Right atrium auricular region (tissue), 2 donors: ENCODE data around the gene EYA2. TPM values are rescaled to one million over a fixed set of nuclear protein-coding genes. Genes with fewer than 3 reads are reported as not detected.
"Not testable (repeated sequence)": the region's sequence is repeated elsewhere in the genome, so short reads cannot be mapped to it uniquely, and the experiment has no call there.

Experiments used
- DNase-seq: peaks from one replicate; pipeline ENCODE4 v3.0.0-alpha.2; 2019; ENCODE audit warnings: low spot score
- H3K27ac ChIP-seq, 2 donors: fragments of 200-600 bp; sonication (generic); 1 replicate in 1 of 2; 2 replicates in 1 of 2; pipeline ENCODE4 v1.5.1; 2016 to 2019
- H3K27me3 ChIP-seq, 2 donors: fragments of 200-600 bp; sonication (generic); one replicate each; pipeline versions ENCODE4 v1.5.1 to v1.6.0; 2017 to 2019
- H3K36me3 ChIP-seq: fragments of 200-600 bp; sonication (generic); one replicate; pipeline ENCODE4 v1.5.1; 2016
- H3K4me1 ChIP-seq, 2 donors: fragments of 200-600 bp; sonication (generic); one replicate each; pipeline versions ENCODE4 v1.5.1 to v1.6.0; 2017 to 2019
- H3K4me3 ChIP-seq, 2 donors: fragments of 200-600 bp; sonication (generic); 1 replicate in 1 of 2; 2 replicates in 1 of 2; pipeline ENCODE4 v1.5.1; 2017 to 2019; ENCODE audit warnings: mild to moderate bottlenecking in 1 of 2, moderate library complexity in 1 of 2
- H3K9me3 ChIP-seq, 2 donors: fragments of 200-600 bp; sonication (generic); one replicate each; pipeline ENCODE4 v1.5.1; 2019
- CTCF ChIP-seq, 2 donors: fragments of 200-600 bp; sonication (generic); IDR thresholded peaks; one replicate each; pipeline ENCODE4 v1.5.1; 2019; ENCODE audit warnings: antibody characterized with exemption in 2 of 2
- total RNA-seq, 2 donors: library from RNA; depleted of rRNA; stranded (reverse); fragments of >200 nt; gene quantifications; one replicate each; pipeline ENCODE4 v1.1.0, GENCODE V29; 2016

EYA2 gene
- total RNA-seq, 2 donors from 2014 or later = 0.30 to 2.6 TPM

GRCh38 chr20:46916258-46916603 is 21.6 kb downstream of the EYA2 start:
- no peak overlapping the region for H3K4me3 ChIP-seq
- H3K9me3 ChIP-seq = peaks cover 0 to 17% of the 10 kb centered on the region in 2 donors
- no peaks in the 10 kb centered on the region for H3K27me3 ChIP-seq
- no peak overlapping the region for H3K27ac ChIP-seq
- no peaks in the 10 kb centered on the region for H3K36me3 ChIP-seq
- TF ChIP-seq CTCF (IDR thresholded peaks at IDR 0.05) = no peak
- no peaks in the 10 kb centered on the region for H3K4me1 ChIP-seq
- no peak for DNase-seq

- Histone ChIP-seq H3K27ac (no peak overlapping the region), H3K36me3 (no peaks in the 10 kb centered on the region), H3K4me3 (no peak overlapping the region), H3K27me3 (no peaks in the 10 kb centered on the region), H3K9me3 (peaks cover 0 to 17% of the 10 kb centered on the region in 2 donors), H3K4me1 (no peaks in the 10 kb centered on the region)
- TF ChIP-seq CTCF (IDR thresholded peaks at IDR 0.05) = no peak
- no peak for DNase-seq
Observed at GRCh38 chr20:46917155-46917554, 22.5 kb downstream of the EYA2 start.

GRCh38 chr20:46920114-46920513 is 25.5 kb downstream of the EYA2 start:
- H3K27me3 ChIP-seq = no peaks in the 10 kb centered on the region
- peaks cover 0 to 12% of the 10 kb centered on the region in 2 donors for H3K9me3 ChIP-seq
- H3K36me3 ChIP-seq = no peaks in the 10 kb centered on the region
- H3K4me3 ChIP-seq = no peak overlapping the region
- H3K4me1 ChIP-seq = no peaks in the 10 kb centered on the region
- no peak overlapping the region for H3K27ac ChIP-seq
- no peak for TF ChIP-seq CTCF (IDR thresholded peaks at IDR 0.05)
- no peak for DNase-seq

GRCh38 chr20:46922841-46923240 is 28.2 kb downstream of the EYA2 start:
- not testable (repeated sequence) for DNase-seq

GRCh38 chr20:46923550-46923949 is 28.9 kb downstream of the EYA2 start:
- Histone ChIP-seq H3K9me3 (peaks cover 0 to 9% of the 10 kb centered on the region in 2 donors), H3K36me3 (no peaks in the 10 kb centered on the region), H3K4me1 (peaks cover 0 to 4% of the 10 kb centered on the region in 2 donors), H3K27ac (no peak overlapping the region), H3K4me3 (no peak overlapping the region), H3K27me3 (no peaks in the 10 kb centered on the region)
- no peak for DNase-seq
- no peak for TF ChIP-seq CTCF (IDR thresholded peaks at IDR 0.05)

More at GRCh38 chr20:46922841-46923240, 28.2 kb downstream of the EYA2 start:
- H3K27ac ChIP-seq, H3K36me3 ChIP-seq, H3K27me3 ChIP-seq, H3K4me1 ChIP-seq, H3K4me3 ChIP-seq: not testable (repeated sequence)
- peaks cover 0 to 12% of the 10 kb centered on the region in 2 donors for H3K9me3 ChIP-seq

GRCh38 chr20:46928580-46929132 is 34.0 kb downstream of the EYA2 start:
- no peak for TF ChIP-seq CTCF (IDR thresholded peaks at IDR 0.05)
- peak; percentile 75 for DNase-seq
- Histone ChIP-seq H3K9me3 (no peaks in the 10 kb centered on the region), H3K27me3 (no peaks in the 10 kb centered on the region), H3K4me1 (peaks cover 0 to 24% of the 10 kb centered on the region in 2 donors), H3K4me3 (no peak overlapping the region), H3K36me3 (no peaks in the 10 kb centered on the region), H3K27ac (peak overlapping the region; percentile 31 to 40)
